HG03520 (cell line): ENCODE results near the gene EAPP.
"Not testable (repeated sequence)": the region's sequence is repeated elsewhere in the genome, so short reads cannot be mapped to it uniquely, and the experiment has no call there.

Experiments used
- ATAC-seq: cut with Tn5 transposase; IDR thresholded peaks from one replicate; pipeline ENCODE4 v1.9.1; 2021; ENCODE audit warnings: mild to moderate bottlenecking, moderate library complexity; ENCODE audit not compliant: unreplicated experiment

EAPP gene

GRCh38 chr14:34539407-34540180 is at the start of gene EAPP:
Gene EAPP (minus strand): TSS chr14:34539701. CDS start chr14:34539628, 73 bp downstream.
- ATAC-seq, result peak; percentile 99

DNA sequence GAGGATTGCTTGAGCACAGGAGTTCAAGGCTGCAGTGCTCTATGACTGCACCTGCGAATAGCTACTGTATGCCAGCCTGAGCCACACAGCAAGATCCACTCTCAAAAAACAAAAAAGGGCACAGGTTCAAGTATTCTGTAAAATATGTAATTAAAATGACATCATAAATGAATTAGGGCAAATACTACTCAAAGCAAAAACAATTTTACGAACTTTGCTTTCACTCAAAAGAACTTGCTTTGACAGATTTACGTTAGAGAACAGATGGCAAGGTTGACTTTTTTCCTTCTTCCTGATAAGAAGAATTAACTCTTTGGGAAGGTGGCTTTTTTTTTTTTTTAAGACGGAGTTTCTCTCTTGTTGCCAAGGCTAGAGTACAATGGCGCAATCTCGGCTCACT is 44.0 kb upstream of the EAPP start:
- no peak for ATAC-seq

DNA sequence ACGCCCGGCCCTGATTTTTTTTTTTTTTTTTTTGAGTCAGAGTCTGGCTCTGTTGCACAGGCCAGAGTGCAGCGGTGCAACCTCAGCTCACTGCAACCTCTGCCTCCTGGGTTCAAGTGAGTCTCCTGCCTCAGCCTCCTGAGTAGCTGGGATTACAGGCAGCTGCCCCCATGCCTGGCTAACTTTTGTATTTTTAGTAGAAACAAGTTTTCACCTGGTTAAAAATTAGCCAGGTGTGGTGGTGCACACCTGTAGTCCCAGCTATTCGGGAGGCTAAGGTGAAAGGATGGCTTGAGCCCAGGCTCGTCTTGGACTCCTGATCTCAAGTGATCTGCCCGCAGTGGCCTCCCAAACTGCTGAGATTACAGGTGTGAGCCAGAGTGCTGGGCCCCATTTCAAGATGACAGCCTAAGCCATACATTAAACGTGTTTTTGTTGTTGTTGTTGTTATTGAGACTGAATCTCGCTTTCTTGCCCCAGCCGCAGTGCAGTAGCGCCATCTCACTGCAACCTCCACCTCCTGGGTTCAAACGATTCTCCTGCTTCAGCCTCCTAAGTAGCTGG is 42.7 kb upstream of the EAPP start:
- no peak for ATAC-seq

DNA sequence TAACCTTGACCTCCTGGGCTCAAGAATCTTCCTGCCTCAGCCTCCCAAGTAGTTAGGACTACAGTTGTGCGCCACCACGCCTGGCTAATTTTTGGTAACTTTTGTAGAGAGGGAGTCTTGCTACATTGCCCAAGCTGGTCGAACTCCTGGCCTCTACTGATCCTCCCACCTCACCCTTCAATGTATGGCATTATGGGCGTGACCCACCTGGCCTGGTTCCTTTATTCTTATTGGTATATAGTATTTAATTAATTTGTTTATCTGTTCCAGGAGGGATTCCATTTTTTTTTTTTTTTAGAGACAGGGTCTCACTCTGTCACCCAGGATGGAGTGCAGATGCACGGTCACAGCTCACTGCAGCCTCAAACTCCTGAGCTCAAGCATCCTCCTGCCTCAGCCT is 40.9 kb upstream of the EAPP start:
- no peak for ATAC-seq

- ATAC-seq, result no peak
Observed at GRCh38 chr14:34571771-34572170, 32.3 kb upstream of the EAPP start.

DNA sequence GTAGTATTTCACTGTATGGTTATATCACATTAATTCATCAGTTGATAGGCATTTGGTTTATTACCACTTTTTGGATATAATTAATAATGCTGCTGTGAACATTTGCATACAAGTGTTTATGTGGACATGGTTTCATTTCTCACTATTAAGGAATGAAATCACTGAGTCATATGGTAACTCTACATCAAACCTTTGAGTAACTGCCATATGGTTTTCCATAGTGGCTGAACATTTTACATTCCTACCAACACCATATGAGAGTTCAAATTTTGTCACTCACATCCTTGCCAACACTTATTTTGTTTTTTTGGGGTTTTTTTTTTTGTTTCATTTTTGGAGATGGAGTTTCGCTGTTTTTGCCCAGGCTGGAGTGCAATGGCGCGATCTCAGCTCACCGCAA is 30.2 kb upstream of the EAPP start:
- no peak for ATAC-seq

DNA sequence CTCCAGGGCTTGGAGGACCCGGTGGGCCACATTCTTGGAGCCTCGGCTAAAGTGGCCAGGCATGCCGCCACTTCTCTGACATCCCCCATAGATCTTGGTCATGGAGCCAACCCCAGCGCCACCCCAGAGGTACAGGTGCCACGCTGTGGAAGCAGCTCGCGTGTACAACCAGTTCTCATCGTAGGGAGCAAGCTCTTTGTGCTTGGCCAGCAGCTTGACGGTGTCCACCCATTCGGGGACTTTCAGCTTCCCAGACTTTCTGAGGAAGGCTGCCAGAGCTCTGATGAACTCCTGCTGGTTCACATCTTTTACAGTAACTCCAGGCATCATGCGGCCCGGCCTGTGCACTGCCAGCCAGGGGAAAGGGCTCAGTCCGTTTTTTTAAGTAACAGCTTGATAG is 29.3 kb upstream of the EAPP start:
- ATAC-seq, result no peak

- no peak for ATAC-seq
Observed at GRCh38 chr14:34562776-34563150, 23.3 kb upstream of the EAPP start.

DNA sequence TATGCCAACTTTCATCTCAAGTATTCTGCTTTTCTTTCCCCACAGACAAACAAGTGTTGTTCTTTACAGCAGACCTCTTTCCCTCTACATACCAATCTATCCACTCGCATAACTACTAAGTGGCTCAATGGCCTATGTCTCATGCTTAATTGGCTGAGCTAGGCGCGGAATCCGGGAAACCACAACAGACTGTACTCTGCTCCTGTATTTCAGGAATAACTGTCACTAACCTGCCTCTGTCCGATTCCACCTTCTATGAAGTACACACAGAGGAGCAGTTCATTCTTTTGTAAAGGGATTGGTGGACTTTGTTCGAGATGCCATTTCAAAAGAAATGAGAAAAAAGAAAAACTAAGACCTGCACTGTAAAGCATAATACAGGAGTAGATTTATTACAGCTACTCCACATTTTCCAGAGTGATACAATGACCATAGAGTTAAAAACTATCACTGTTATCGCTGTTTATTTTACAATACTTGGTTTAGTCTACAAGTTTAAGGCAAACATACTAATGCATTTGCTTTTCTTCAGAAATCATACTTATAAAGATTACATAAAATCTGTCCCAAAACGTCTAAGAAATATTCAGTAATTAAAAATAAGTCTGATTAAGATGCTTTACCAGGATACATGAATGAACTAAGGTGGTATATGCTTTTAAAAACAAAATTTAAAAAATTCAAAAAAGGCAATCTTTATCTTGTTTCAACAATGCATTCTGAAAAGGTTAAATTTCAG is 22.7 kb upstream of the EAPP start:
- ATAC-seq, result not testable (repeated sequence)

DNA sequence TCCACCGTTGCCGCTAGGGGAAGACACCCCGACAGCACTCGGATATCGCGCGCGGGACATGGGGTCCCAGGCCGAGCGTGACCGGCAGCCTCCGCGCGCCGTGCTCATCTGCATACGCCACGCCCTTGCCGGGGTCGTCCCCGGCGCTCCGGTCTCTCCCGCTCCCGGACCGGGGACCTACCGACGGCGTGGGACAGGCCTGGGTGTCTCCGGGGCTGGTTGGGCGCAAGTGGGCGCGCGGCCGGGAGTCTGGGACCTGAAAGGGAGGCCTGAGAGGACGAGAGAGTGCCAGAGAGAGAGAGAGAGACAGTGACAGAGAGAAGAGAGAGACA is 17.0 kb upstream of the EAPP start:
- peak; percentile 36 for ATAC-seq

GRCh38 chr14:34555583-34556497 is 16.3 kb upstream of the EAPP start:
- ATAC-seq, result peak; percentile 75

GRCh38 chr14:34554540-34555250 is 15.2 kb upstream of the EAPP start:
- ATAC-seq, result no peak

- ATAC-seq, result not testable (repeated sequence)
Observed at GRCh38 chr14:34549276-34549966, 9.9 kb upstream of the EAPP start.

- ATAC-seq, result no peak
Observed at GRCh38 chr14:34548472-34548981, 9.0 kb upstream of the EAPP start.

DNA sequence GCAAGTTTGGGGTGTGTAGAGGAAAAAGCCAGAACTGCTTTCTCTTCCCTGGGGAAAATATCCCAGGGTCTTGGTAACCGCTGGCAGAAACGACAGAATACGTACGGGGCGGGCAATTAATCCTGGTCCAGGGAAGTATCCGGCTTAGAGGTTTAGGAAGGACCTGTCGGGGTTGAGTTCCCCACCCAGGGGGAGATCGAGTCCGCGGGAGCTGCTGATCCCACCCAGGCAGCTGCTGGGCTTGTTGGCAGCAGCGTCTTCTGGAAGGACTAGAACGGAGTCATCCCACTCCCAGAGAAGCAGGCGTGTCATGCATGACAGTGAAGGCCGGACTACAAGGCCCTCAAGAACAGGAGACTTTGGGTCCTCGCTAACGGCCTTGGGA is 7.6 kb upstream of the EAPP start:
- ATAC-seq, result peak; percentile 36

DNA sequence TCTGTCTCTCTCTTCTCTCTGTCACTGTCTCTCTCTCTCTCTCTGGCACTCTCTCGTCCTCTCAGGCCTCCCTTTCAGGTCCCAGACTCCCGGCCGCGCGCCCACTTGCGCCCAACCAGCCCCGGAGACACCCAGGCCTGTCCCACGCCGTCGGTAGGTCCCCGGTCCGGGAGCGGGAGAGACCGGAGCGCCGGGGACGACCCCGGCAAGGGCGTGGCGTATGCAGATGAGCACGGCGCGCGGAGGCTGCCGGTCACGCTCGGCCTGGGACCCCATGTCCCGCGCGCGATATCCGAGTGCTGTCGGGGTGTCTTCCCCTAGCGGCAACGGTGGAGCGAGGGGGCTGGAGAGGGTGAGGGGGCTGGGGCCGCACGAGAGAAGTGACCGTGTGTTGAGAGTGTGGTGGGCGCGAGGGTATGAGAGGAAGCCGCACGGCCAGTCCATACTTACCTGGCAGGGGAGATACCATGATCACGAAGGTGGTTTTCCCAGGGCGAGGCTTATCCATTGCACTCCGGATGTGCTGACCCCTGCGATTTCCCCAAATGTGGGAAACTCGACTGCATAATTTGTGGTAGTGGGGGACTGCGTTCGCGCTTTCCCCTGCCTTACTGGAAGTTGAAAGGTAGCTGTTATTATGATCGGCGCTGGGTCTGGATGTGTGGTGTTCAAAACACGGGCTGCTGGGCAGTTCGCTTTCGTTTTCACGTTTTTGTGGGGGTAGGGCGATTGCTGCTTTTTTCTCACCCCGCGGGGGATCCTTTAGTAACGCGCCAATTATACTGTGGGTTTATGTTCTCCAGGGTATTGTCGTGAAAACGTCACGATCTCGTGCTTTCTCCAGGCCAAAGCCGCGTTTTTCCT is 7.0 kb upstream of the EAPP start:
- ATAC-seq, result peak; percentile 73

DNA sequence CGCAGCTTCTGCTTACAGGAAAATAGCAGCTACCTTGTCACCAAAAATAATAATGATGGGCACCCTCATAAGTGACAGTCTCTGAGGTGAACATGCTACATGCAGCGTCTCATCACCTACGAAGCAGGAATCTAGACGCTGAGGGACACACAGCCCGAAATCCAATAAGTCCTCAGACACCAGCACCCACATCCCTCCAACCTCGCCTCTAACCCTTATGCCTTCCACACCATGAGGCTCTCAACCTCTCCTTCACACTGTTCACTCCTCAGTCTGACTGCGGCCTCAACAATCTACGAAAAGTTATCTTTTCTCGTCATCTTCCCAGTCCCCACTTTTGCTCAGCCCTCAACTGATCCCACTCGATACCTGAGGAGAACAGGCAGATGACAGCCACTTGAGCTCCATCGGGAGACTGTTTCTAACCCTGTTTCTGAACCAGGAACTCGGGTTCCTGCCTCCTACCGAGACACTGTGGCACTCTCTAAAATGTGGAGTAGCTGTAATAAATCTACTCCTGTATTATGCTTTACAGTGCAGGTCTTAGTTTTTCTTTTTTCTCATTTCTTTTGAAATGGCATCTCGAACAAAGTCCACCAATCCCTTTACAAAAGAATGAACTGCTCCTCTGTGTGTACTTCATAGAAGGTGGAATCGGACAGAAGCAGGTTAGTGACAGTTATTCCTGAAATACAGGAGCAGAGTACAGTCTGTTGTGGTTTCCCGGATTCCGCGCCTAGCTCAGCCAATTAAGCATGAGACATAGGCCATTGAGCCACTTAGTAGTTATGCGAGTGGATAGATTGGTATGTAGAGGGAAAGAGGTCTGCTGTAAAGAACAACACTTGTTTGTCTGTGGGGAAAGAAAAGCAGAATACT is 919 bp upstream of the EAPP start:
- not testable (repeated sequence) for ATAC-seq

- ATAC-seq, result no peak
Observed at GRCh38 chr14:34538871-34539406, 562 bp downstream of the EAPP start.
